GM12878 (cell line): ENCODE data around the gene SNX30. TPM values are rescaled to one million over a fixed set of nuclear protein-coding genes. Genes with fewer than 3 reads are reported as not detected.

Experiments
- ATAC-seq: fragments of 200-7000 bp; cut with Tn5 transposase; 3 replicates; pipeline ENCODE4 v1.9.1; 2020; ENCODE audit warnings: mild to moderate bottlenecking, moderate library complexity
- BruUV-seq: library from RNA; stranded (reverse); fragments of 400-500 nt; replicated peaks from 2 replicates; lab custom pipeline; 2021; lab: Mats Ljungman, UMichigan
- CTCF ChIA-PET: fragments of 300-600 bp; sonication (Branson Sonifier 250); formaldehyde crosslinking; extraction: SDS; loops from one replicate; lab custom pipeline; 2021; ENCODE audit warnings: inconsistent platforms; lab: Yijun Ruan, JAX
- POLR2A ChIA-PET: fragments of 350-600 bp; formaldehyde crosslinking; extraction: SDS; loops from one replicate; lab custom pipeline; 2021; ENCODE audit warnings: inconsistent platforms; lab: Charles Lee
- RAD21 ChIA-PET: fragments of 300-600 bp; sonication (Branson Sonifier 250); formaldehyde crosslinking; loops from one replicate; lab custom pipeline; 2023; ENCODE audit warnings: antibody characterized with exemption; ENCODE audit not compliant: unreplicated experiment; lab: Charles Lee
- SMC1A ChIA-PET: fragments of 300-600 bp; sonication (Branson Sonifier 250); formaldehyde crosslinking; loops from one replicate; lab custom pipeline; 2023; ENCODE audit not compliant: unreplicated experiment, uncharacterized antibody; lab: Charles Lee
- DNase-seq: peaks from one replicate; pipeline ENCODE4 v3.0.0-alpha.2; 2011; ENCODE audit warnings: low read depth, low spot score
- FAIRE-seq: peaks from 3 replicates; lab custom pipeline; 2011; peaks lifted over from hg19 to GRCh38; lab: Jason Lieb, UNC
- H2AFZ ChIP-seq: 2 replicates; pipeline ENCODE4 v1.6.0; 2011; ENCODE audit warnings: low read depth, low read length, control low read depth; ENCODE audit not compliant: control insufficient read depth
- H3K27ac ChIP-seq: 2 replicates; pipeline ENCODE4 v1.5.1; 2011; ENCODE audit warnings: control low read depth; ENCODE audit not compliant: control insufficient read depth, insufficient read depth
- H3K27me3 ChIP-seq, 2 experiments: replicated peaks in 1 of 2; 2 replicates each; pipeline versions ENCODE4 v1.6.0 to v1.6.1; 2011; ENCODE audit warnings: low read length in 1 of 2; ENCODE audit not compliant: control insufficient read depth in 2 of 2, insufficient read depth in 2 of 2
- H3K36me3 ChIP-seq, 2 experiments: 2 replicates each; pipeline ENCODE4 v1.5.1; 2011; ENCODE audit warnings: low read length in 1 of 2; ENCODE audit not compliant: control insufficient read depth in 2 of 2, insufficient read depth in 2 of 2
- H3K4me1 ChIP-seq: 2 replicates; pipeline ENCODE4 v1.6.1; 2011; ENCODE audit warnings: mild to moderate bottlenecking, low read length, moderate library complexity, mixed read lengths; ENCODE audit not compliant: control insufficient read depth, insufficient read depth
- H3K4me2 ChIP-seq: 2 replicates; pipeline ENCODE4 v1.6.0; 2011; ENCODE audit warnings: control low read depth; ENCODE audit not compliant: control insufficient read depth, insufficient read depth
- H3K4me3 ChIP-seq: fragments of 200-600 bp; sonication (generic); 2 replicates; pipeline ENCODE4 v1.5.1; 2016
- H3K79me2 ChIP-seq: 2 replicates; pipeline ENCODE4 v1.6.0; 2011; ENCODE audit warnings: low read length; ENCODE audit not compliant: control insufficient read depth, insufficient read depth
- H3K9ac ChIP-seq: 2 replicates; pipeline ENCODE4 v1.8.0; 2011; ENCODE audit warnings: low read length, control low read depth, mixed read lengths; ENCODE audit not compliant: control insufficient read depth, insufficient read depth
- H3K9me3 ChIP-seq: replicated peaks from 3 replicates; pipeline ENCODE4 v1.5.1; 2011; ENCODE audit warnings: mild to moderate bottlenecking, low read length; ENCODE audit not compliant: control insufficient read depth, insufficient read depth
- H4K20me1 ChIP-seq: 2 replicates; pipeline ENCODE4 v1.6.0; 2011; ENCODE audit not compliant: control insufficient read depth, insufficient read depth
- BACH1 ChIP-seq: fragments of 450-650 bp; IDR thresholded peaks from 2 replicates; pipeline ENCODE4 v1.6.1; 2017; ENCODE audit warnings: mild to moderate bottlenecking, borderline replicate concordance
- BHLHE40 ChIP-seq, 2 experiments: fragments of 450-650 bp in 1 of 2; IDR thresholded peaks; 2 replicates each; pipeline ENCODE4 v1.6.1; 2011 to 2017; ENCODE audit warnings: low read depth in 2 of 2, borderline replicate concordance in 1 of 2, improper control_type of control experiment in 1 of 2, low read length in 1 of 2, mild to moderate bottlenecking in 1 of 2
- BMI1 ChIP-seq: fragments of 450-650 bp; IDR thresholded peaks from 2 replicates; pipeline ENCODE4 v1.6.1; 2016; ENCODE audit warnings: mild to moderate bottlenecking, moderate library complexity, borderline replicate concordance
- CBFB ChIP-seq: IDR thresholded peaks from 2 replicates; pipeline ENCODE4 v1.6.1; 2016; ENCODE audit warnings: antibody characterized with exemption, low read depth
- CBX5 ChIP-seq: sonication (generic); IDR thresholded peaks from 2 replicates; pipeline ENCODE4 v1.6.1; 2016; ENCODE audit warnings: low read depth, moderate library complexity, mild to moderate bottlenecking, inconsistent platforms
- CUX1 ChIP-seq: IDR thresholded peaks from 2 replicates; pipeline ENCODE4 v1.6.1; 2012; ENCODE audit warnings: improper control_type of control experiment, low read depth, low read length; ENCODE audit not compliant: insufficient replicate concordance
- ESRRA ChIP-seq: IDR thresholded peaks from 2 replicates; pipeline ENCODE4 v1.6.1; 2012; ENCODE audit warnings: mild to moderate bottlenecking, low read length, improper control_type of control experiment
- EZH2 ChIP-seq: IDR thresholded peaks from 2 replicates; pipeline ENCODE4 v1.6.1; 2012; ENCODE audit warnings: low read depth, mild to moderate bottlenecking, control low read depth, inconsistent platforms, low read length, borderline replicate concordance; ENCODE audit not compliant: control insufficient read depth
- IKZF1 ChIP-seq: fragments of 450-650 bp; conservative IDR thresholded peaks from 2 replicates; pipeline ENCODE4 v1.6.1; 2017; ENCODE audit warnings: antibody characterized with exemption, mild to moderate bottlenecking
- RAD51 ChIP-seq: fragments of 450-650 bp; IDR thresholded peaks from 2 replicates; pipeline ENCODE4 v1.6.1; 2016; ENCODE audit warnings: moderate library complexity, mild to moderate bottlenecking, inconsistent platforms
- SRF ChIP-seq, 2 experiments: IDR thresholded peaks; 2 replicates each; pipeline ENCODE4 v1.6.1; 2011; ENCODE audit warnings: low read depth in 2 of 2, low read length in 2 of 2, mild to moderate bottlenecking in 1 of 2, moderate library complexity in 1 of 2
- ZNF622 ChIP-seq: fragments of 450-650 bp; IDR thresholded peaks from 2 replicates; pipeline ENCODE4 v1.6.1; 2017; ENCODE audit warnings: mild to moderate bottlenecking, inconsistent platforms
- WGBS: methylation state at CpG from one replicate; pipeline ENCODE4 v1.1.6; 2016; ENCODE audit warnings: low lambda C conversion rate; ENCODE audit not compliant: insufficient replicate concordance, insufficient coverage; ENCODE audit errors: missing lambda C conversion rate; 5-methylcytosine and 5-hydroxymethylcytosine counted together
- in situ Hi-C: fragments of 300-500 bp; cut with MboI; formaldehyde crosslinking; loops from 9 replicates; pipeline ENCODE4 v1.14.3; 2018; ENCODE audit warnings: mixed read lengths
- intact Hi-C: fragments of 100-400 bp; cut with micrococcal nuclease; formaldehyde crosslinking; loops from one replicate; pipeline ENCODE4 v1.14.2; 2022; ENCODE audit not compliant: unreplicated experiment
- polyA plus RNA-seq, 11 experiments: library from polyadenylated mRNA; depleted of rRNA in 4 of 11; unstranded in 6 of 11; stranded (reverse) in 5 of 11; fragments of >200 nt; fragmentation: Nextera tagmentation in 4 of 11; fragmentation: Illumina TruSeq in 1 of 11; extraction: Ambion mirVana in 4 of 11; extraction: Trizol in 1 of 11; gene quantifications; 1 replicate in 1 of 11; 2 replicates in 10 of 11; pipeline versions ENCODE4 v1.2.1 to v1.2.3, GENCODE V29; 2011 to 2016; ENCODE audit warnings: inconsistent platforms in 2 of 11, missing spikeins in 2 of 11, low read depth in 1 of 11
- total RNA-seq, 4 experiments: library from RNA; depleted of rRNA in 3 of 4; stranded (reverse); fragments of >200 nt in 3 of 4; fragmentation: Illumina TruSeq in 1 of 4; extraction: Trizol in 1 of 4; gene quantifications; 2 replicates each; pipeline versions ENCODE4 v1.2.1 to v1.2.3, GENCODE V29; 2013 to 2021

The SNX30 gene
- total and polyA plus RNA-seq, 10 of the 15 experiments (the other 5 are each of a cell fraction or from before 2014, with no cell fraction given), result 0.53 to 4.0 (median 1.5) TPM

DNA sequence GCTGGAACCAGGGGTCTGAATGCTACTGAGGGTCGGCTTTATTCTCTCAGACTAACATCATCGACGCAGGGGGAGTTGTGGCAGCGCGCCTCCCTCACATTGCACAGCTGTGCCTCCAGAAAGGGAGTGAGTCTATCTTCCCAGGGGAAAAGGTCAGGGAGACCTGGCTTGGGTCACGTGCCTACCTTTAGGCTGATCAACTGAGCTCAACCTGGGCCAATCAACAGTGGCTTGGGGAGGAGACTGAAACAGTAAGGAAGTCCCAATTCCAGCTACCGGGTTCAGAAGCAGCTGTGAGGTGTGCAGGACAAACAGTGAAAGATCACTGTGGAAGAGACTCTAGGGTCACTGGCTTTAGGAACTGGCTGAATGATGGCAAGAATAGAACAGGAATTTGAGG, 14.3 kb downstream of the SNX30 start:
- H2AFZ ChIP-seq, result no peak overlapping the region
- no peaks in the 10 kb centered on the region for H4K20me1 ChIP-seq
- SMC1A ChIA-PET, result no interaction called here
- POLR2A ChIA-PET, result no interaction called here
- in situ Hi-C loops, result no loop called here
- BruUV-seq, result no TSS peak
- ATAC-seq, result no peak
- CTCF ChIA-PET, result no interaction called here
- TF ChIP-seq BHLHE40 (IDR thresholded peaks at IDR 0.05; ENCODE audit: borderline replicate concordance in 1 of 2, low read depth in 2 of 2, low read length in 1 of 2) (0 out of 4 replicates have a peak, but pooled peaks of 1 of the 2 experiments have one; percentile 5), RAD51 (no peak), IKZF1 (no peak), CBFB (no peak)
- TF ChIP-seq, all 136 proteins: peak for 1
- Histone ChIP-seq H3K36me3 (no peaks in the 10 kb centered on the region), H3K4me2 (no peak overlapping the region), H3K9ac (no peak overlapping the region), H3K27ac (no peak overlapping the region), H3K4me3 (no peak overlapping the region), H3K9me3 (no peaks in the 10 kb centered on the region; the same call in 2 of the 3 replicates), H3K79me2 (no peaks in the 10 kb centered on the region), H3K27me3 (peaks cover 0 to 2% of the 10 kb centered on the region in 2 experiments; a peak in 2 of 4 replicates), H3K4me1 (no peaks in the 10 kb centered on the region)
- intact Hi-C loops, result no loop called here
- FAIRE-seq (no peak), DNase-seq (no peak)
- RAD21 ChIA-PET, result no interaction called here
- WGBS, result 74% methylated on average over 7 of the region's 7 CpGs

GRCh38 chr9:112765281-112765680, 14.7 kb downstream of the SNX30 start:
- ChIA-PET POLR2A (no interaction called here), RAD21 (no interaction called here), SMC1A (no interaction called here), CTCF (interaction anchor here (0.6 kb wide), 1 partner anchor 1143 kb away, joined by 3 read pairs; no protein-coding TSS in a partner anchor)
- Histone ChIP-seq H3K36me3 (no peaks in the 10 kb centered on the region), H3K4me3 (no peak overlapping the region), H3K4me1 (no peaks in the 10 kb centered on the region), H3K9me3 (no peaks in the 10 kb centered on the region; the same call in 2 of the 3 replicates), H3K27me3 (peaks cover 0 to 2% of the 10 kb centered on the region in 2 experiments; a peak in 2 of 4 replicates), H3K4me2 (no peak overlapping the region), H3K27ac (no peak overlapping the region), H3K79me2 (no peaks in the 10 kb centered on the region), H2AFZ (no peak overlapping the region), H4K20me1 (no peaks in the 10 kb centered on the region), H3K9ac (no peak overlapping the region)
- no peak for FAIRE-seq
- no peak for DNase-seq
- no peak for ATAC-seq
- in situ Hi-C loops, result no loop called here
- no TSS peak for BruUV-seq
- intact Hi-C loops, result no loop called here
- WGBS, result 94% methylated on average over 1 of the region's 1 CpG
- TF ChIP-seq ZNF622, result no peak
- TF ChIP-seq CBX5, result no peak
- no peak for TF ChIP-seq CUX1
- TF ChIP-seq IKZF1, result no peak
- no peak for TF ChIP-seq BACH1
- TF ChIP-seq SRF (IDR thresholded peaks at IDR 0.05; ENCODE audit: low read depth in 2 of 2, low read length in 2 of 2), result no peak
- no peak for TF ChIP-seq EZH2
- no peak for TF ChIP-seq ESRRA
- TF ChIP-seq BMI1, result no peak
